Activated CD4-positive, CD25-positive, alpha-beta regulatory T cell treated with anti-CD3 and anti-CD28 coated beads, Interleukin-2, amount 50 U/mL, for 72 hours (primary cell): ENCODE data around the gene DSCAML1.

Experiments used
- DNase-seq: peaks from one replicate; pipeline ENCODE4 v3.0.0; 2021

Gene DSCAML1, protein sequence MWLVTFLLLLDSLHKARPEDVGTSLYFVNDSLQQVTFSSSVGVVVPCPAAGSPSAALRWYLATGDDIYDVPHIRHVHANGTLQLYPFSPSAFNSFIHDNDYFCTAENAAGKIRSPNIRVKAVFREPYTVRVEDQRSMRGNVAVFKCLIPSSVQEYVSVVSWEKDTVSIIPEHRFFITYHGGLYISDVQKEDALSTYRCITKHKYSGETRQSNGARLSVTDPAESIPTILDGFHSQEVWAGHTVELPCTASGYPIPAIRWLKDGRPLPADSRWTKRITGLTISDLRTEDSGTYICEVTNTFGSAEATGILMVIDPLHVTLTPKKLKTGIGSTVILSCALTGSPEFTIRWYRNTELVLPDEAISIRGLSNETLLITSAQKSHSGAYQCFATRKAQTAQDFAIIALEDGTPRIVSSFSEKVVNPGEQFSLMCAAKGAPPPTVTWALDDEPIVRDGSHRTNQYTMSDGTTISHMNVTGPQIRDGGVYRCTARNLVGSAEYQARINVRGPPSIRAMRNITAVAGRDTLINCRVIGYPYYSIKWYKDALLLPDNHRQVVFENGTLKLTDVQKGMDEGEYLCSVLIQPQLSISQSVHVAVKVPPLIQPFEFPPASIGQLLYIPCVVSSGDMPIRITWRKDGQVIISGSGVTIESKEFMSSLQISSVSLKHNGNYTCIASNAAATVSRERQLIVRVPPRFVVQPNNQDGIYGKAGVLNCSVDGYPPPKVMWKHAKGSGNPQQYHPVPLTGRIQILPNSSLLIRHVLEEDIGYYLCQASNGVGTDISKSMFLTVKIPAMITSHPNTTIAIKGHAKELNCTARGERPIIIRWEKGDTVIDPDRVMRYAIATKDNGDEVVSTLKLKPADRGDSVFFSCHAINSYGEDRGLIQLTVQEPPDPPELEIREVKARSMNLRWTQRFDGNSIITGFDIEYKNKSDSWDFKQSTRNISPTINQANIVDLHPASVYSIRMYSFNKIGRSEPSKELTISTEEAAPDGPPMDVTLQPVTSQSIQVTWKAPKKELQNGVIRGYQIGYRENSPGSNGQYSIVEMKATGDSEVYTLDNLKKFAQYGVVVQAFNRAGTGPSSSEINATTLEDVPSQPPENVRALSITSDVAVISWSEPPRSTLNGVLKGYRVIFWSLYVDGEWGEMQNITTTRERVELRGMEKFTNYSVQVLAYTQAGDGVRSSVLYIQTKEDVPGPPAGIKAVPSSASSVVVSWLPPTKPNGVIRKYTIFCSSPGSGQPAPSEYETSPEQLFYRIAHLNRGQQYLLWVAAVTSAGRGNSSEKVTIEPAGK (N-terminal part only)

DNA sequence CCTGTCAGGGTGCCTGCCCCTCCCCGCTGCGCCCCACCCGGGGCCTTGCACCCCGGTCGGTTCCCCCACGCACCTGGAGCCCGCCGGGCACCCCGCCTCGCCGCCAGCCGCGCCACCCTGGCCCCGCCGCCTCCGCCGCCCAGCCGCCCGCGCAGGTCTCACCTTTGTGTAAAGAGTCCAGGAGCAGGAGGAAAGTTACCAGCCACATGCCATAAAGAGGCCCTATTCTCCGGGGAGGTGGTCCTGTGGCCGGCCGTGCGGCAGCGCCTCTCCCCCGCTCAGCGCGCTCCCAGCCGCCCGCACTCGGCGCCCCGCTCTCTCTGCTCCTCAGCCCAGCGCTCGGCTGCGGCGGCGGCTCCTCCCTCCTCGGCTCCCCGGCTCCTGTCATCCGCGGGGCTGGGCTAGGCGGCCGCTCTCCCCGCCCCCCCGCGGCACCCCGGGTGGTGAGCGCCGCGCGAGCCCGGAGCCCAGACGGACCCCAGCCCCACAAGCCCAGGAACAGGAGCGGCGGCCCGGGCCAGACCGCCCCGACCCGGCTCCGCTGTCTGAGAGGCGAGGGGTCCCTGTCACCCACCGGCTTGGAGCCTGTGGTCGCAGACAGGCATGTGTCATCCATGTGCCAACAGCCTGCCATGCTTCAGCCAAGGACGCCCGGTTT lies at the start of gene DSCAML1:
Gene DSCAML1, minus strand, starts transcription at position 345 of the 658 bp plus-strand sequence. Its CDS starts 137 bp downstream, at position 208.
- DNase-seq: no peak

DNA sequence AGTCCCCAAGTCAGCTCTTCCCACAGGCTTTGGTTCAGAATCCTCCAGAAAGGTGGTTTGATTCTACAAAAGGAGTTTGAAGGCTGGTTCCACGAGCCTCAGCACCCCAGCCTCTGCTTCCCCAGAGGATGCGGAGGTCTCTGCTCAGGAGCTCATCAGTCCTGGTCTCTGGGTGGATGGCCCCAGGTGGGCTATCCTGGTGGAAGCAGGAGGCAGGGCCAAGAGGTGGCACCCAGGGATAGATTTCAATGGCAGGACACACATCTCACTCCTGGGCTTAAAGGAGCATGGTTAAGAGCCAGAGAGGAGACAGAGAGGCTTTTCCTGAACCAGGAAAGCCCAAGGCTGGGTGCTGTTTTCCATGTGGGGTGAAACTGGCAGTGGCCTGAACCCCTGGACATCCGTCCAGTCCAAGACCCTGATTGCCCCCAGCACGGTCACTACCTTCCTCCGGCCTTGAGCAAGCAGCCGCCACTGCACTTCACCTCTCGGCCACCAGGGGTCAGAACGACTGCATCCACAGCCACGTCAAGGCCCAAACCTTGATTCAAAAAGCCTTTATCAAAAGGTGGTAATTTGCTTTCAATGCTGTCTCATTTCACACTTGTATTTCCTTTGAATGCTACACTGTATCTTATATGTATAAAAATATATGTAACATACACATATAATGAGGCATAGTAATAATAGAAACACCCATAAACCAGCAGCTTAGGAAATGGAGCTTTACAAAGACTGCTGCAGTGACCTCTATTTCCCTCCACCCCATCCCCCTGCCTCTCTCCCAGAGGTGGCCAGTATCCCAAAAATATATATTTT lies 46.9 kb upstream of the DSCAML1 start:
- peak; percentile 91 for DNase-seq

DNA sequence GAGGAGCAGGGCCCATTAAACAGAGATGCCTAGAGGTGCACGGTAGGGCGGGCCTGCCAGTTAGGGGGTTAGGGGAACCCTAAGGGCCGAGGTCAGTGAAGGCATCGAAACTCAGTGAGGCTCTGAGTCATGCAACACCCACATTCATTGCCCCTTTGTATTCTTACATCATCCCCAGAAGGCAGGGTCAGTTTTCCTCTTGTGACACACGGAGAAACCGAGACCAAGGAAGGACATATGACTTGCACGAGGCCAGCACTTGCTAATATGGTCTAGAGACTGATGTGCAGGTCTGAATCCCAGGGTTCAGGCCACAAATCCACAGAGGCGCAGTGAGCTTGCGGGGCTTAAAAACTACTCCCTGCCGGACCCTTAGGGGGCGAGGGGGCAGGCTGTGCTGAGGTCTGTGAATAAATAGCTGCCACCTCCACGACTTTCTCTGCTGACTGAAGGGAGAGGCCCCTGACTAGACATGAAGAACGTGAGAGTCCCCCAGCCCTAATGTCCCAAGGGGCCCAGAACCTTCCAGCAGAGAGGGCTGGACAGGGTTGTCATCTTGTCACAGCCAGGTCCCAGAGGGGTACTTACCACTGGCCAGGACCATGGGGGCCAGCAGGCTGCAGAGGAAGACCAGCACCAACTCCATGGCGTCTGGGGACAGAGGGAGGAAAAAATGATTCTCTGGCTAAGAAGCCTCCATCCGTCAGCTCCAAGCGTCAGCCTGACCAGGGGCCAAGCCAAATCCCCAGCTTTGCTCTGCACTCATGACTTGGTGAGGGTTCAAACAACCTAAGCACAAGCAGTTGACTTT lies 45.3 kb upstream of the DSCAML1 start:
- peak; percentile 17 for DNase-seq

DNA sequence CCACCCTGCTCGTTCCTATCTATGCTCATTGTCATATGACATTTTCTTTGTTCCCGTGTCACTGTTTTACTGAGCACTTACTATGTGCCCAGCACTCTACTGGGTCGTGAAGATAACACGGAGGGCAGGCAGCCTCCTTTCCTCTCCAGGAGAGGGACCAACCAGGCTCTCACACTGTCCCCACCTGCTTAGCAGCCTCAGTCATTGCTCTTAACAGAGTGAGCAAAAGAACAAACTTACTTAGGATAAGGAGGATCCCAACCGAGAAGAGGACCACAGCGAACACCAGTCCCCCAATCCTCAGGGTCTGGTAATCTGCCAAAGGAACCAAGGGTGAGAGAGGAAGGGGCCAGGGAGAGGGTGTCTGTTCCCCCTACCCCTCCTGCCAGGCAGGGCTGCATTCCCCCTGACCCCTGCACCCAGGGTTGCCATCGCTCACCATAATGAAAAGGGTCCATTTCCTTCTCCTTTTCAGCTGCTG lies 44.6 kb upstream of the DSCAML1 start:
- peak; percentile 21 for DNase-seq

DNA sequence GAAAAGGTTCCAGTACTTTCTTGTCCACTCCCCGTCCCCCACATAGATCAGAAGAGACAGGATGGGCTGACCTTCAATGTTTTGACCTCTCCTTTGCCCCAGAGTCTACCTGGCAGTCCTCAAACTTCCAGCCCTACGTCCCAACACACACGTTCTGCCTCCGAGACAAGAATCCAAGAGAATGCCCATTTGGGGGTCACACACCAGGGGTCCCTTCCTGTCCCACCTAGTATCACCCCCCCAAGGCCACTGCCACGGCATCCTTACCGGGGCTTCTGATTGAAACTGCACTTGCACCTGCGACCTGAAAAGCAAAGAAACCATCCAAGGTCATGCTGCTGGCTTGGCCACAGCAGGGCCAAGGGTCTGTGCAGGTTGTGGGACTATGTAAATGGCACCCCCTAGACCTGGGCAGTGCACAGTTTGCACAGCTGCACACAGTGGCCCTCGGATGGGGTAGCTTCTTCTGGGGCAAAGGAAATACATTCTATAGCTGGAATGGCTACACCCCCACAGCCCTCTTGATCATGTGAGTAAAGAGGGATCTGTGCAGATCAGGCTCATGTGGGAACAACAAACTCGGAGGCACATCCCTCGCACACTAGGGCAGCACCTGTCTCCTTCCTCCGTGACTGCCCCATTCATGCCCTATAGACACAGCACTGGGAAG lies 44.0 kb upstream of the DSCAML1 start:
- DNase-seq: peak; percentile 8

DNA sequence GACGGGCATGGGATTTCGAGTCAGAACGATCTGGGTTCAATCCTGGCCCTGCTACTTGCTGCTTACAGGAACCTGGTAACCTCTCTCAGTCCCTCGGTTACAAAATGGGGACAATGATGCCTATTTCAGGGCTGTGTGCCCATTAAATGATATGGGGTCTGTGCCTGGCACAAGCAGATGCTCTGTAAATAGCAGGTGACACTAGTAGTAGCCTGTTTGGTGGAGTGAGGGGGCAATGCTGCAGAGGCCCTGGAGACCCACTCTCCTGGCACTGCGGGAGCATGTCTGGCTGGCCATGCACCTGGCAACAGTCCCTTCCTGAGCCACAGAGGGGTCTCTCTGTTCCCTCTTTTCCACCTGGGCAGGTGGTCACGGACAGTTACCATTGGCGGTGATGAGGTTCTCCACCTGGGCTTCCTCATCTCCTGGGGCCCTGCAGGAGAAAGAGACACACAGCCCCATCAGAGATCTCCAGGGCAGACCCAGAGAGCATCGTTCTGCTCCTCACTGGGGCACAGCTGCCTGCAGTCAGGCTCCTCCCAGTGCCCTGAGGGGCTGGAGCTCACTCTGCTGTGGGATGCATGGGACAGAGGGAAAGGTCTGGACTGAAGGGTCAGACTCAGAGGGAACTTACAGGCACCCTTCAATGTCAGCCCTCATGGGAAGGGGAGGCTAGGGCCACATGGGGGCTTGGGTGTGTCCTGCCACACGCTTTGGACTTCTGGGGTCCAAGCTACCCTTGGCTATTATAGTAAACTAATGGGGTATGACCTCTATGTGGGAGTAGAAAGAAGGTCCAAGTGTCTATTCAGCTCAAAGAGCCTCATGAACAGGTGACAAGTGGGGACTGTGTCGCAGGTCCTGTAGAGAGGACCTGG lies 43.2 kb upstream of the DSCAML1 start:
- DNase-seq: peak; percentile 28

DNA sequence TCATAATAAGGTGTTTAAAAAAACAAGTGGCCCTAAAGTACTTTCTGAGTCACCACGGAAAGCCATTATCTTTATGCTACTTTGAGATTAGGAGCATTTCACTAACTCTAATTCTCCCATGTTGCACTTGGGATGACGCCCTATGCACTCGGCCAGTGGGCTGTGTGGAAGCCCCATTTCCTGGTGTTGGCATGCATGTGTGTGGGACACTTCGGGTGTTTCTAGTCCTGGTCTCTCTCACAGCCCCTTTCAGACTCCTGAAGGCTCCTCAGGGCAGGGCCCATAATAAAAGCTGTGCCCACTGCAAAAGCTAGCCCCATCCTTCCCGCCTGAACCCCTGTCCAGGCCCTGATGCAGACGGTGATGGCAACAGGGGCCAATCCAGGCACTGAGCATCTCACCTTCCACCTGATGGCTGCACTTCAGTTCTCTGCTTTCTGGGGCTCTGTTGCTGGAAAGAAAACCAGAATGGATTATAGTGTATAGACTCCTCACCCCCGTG lies 42.4 kb upstream of the DSCAML1 start:
- DNase-seq: peak; percentile 14

DNA sequence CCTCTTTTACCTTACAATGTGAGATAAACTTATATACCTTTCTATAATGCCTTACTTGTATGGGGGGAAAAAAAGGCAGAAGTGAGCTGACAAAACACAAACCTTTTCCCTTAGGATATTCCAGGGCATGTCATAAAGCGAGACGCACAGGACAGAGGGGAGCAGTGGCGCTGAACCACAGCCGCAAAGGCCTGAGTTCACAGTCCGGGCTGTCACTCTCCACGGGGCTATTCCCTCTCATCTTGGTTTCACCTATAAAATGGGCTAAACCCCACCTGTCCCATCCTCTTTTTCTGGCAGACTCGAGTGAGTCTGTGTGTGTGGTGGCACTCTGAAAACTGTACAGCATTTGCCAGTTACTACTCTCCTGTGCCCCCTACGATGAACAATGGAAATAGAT lies 41.9 kb upstream of the DSCAML1 start:
- DNase-seq: no peak

DNA sequence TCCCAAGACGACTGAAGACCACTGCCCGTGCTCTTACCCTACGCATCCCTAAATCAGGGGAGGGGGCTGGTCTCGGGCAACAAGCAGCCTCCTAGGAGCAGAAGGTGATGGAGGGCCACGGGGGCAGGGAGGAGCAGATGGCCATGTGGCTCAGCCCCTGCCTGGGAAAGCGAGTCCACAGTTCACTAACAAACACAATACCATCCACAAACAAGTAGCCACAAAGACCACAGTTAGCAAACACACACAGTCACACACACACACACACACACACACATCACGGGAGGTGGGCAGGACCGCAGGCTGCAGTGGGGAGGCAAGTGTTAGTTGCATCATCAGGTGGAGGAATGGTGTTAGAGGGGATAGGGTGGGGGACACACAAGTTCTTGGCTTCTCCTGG lies 40.8 kb upstream of the DSCAML1 start:
- DNase-seq: peak; percentile 19

DNA sequence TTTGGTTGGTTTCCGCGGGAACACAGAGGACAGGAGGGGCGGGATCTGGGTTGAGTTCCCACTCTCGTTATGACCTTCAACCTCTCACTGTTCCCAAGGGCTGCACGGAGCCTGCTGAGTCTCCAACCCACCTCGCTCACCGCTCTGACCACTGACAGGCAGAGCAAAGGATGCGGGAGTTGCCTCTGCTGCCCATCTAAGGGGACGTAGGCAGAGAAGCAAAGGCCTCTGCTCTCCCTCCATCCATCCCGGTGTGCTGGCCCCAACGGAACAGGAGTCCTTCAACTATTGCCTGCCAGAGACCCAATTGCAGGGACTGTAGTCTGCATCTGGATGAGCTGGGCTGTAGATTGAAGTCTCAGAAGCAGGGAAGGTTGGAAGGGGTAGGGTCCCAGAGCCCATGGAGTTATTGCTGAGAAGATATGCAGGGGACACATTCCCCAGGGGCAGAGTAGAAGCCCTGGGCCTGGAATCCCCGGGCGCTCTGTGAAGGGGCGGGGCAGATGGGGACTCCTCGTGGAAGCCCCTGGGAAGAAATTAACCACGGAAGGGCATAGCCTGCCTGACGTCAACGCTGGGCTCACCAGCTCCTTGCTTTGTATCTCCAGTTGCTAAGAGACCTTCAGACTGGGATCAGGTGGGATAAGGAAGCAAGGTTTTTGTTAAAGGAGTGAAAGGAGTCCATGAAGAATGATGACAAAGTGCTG lies 40.2 kb upstream of the DSCAML1 start:
- DNase-seq: peak; percentile 15

DNA sequence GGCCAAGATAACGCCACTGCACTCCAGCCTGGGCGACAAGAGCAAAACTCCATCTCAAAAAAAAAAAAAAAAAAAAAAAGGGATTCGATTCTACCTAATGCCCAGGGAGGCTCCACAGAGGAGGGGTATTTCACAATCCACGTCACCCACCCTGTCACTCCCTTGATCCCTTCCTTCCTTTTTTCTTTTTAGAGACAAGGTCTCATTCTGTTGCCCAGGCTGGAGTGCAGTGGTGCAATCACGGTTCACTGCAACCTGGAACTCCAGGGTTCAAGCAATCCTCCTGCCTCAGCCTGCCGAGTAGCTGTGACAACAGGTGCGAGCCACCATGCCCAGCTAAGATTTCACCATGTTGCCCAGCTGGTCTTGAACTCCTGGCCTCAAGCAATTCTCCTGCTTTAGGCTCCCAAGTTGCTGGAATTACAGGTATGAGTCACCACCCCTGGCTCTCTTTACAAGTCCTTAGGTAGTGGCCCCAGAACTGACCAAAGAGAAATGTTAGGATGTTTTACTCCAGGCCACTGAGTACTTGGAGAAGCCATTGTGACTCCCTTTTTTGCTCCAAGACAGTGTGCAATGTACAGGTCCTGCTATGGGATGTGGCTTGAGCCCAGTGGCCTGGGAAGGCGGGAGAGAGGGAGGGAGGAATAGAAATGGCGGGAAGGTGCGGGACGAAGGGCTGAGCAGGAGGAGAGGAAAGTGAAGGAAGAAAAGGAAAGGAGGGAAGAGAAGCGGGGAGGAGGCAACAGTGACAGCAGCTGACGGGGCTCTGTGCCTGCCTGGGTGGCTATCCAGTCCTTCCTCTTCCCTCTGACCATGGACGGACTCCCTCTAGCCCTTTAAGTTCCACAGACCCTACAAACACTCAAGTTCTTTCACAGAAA lies 39.3 kb upstream of the DSCAML1 start:
- peak; percentile 21 for DNase-seq

DNA sequence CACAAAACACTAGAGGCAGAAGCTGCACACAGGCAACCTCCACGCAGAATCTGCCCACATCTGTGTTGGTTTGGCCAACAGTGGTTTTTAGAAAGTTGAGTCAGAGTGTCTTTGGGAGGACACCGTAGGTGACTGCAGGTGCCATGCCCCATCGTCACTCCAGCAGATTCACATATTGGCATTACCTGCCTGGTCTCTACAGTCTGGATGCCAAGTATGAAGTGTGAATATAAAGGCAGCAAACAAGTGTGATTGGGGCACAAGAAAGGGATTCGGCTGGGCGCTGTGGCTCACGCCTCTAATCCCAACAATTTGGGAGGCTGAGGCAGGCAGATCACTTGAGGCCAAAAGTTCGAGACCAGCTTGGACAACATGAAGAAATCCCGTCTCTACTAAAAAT lies 38.6 kb upstream of the DSCAML1 start:
- DNase-seq: peak; percentile 11

DNA sequence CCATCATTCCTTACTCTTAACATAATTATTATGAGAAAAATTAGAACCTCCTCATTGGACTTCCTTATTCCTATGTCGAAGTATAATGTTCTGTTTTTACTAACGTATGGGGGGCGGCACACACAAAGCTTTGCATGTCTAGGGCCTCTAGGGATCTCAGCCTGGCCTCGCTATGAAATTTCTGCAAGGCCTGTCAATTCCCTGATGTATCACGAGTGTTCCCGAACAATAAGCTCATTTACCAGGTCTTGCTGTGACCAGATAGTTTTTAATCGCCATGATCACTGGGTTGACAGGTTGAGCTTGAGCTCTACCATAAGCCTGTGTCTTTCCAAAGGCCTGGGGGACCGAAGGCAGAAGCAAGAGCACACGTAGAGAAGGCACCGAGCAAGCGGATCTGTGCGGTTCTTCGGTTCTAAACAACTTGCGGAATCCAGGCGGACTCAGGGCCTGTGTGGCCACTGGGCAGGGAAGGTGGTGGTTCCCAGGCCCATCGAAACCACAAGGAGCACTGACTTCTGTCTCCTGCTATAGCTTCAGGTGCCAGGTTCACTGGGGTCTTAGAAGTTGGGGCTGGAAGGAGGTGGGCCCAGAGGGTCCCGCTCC lies 37.9 kb upstream of the DSCAML1 start:
- peak; percentile 21 for DNase-seq

DNA sequence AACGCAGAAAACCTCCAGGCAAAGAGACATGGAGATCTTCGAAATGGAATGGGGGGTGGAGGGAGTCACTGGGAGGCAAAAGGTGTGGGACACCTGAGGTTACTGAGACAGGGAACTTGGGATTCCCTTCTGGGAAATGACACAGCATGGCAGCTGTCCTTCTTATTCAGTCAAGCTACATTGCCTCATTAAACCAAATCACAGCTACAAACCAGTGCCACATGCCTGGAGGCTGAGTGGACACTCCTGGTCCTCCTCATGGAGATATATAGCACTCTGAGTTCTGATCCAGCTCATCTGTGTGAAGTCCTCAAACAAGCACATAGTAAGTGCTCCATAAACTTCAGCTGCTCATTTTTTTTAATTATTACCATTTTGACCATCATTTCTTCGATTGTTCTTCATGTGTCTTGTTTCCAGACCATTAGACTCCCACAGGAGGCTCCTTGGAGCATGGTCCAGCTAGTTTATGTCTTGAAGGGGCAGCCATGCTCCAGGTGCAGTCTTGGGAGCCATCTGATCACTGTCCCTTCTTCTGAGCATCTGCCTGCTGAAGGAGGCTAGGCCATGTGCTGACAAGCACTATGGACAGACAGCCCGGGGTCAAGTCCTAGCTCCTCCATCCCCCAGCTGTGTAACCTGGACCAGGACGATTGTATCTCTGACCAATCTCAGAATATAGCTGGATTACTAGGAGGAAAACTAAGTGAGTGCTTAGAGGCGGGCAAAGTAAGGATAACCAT lies 37.2 kb upstream of the DSCAML1 start:
- peak; percentile 8 for DNase-seq

DNA sequence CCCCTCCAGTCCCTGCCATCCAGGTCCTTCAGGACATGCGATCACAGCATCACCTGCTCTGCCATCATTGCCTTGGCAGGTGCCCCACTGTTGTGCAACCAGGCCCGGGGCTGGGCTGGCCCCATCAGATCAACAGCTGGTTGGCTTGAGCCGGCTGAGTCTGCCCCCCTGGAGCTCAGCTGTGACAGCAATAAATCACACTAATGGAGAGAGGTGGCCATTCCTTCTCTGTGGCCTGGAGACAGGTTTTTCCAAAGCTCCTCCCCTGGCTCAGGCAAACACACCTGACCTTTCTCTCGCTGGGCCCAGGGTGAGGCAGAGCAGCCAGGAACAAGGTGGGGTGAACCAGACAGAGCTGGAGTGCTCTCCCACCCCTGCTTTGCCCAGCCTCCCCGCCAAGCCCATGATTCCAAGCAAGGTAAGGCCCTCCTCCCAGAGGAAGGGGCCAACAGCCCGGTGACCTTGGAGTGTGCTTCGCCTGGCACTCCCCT lies 36.4 kb upstream of the DSCAML1 start:
- DNase-seq: peak; percentile 28
